Measurements from ENCODE around the gene ZMYND19.

ZMYND19 gene

GRCh38 chr9:137575716-137576411 is 14.4 kb downstream of the ZMYND19 start:
- 95% methylated on average over 12 of the region's 12 CpGs for WGBS
- Histone ChIP-seq H2BK120ac (ENCODE audit: low read depth, low read length) (no peak overlapping the region), H2BK5ac (ENCODE audit: low read depth, low read length, poor library complexity, severe bottlenecking) (no peak overlapping the region), H4K91ac (ENCODE audit: low read length) (no peak overlapping the region), H3K27me3 (ENCODE audit: control insufficient read depth in 1 of 2, insufficient read depth in 1 of 2, low read length in 2 of 2) (no peaks in the 10 kb centered on the region), H3K79me1 (replicated peaks; ENCODE audit: low read length, poor library complexity, severe bottlenecking) (peaks cover 34% of the 10 kb centered on the region), H2BK12ac (ENCODE audit: low read length in 2 of 2) (no peak overlapping the region), H3K4ac (ENCODE audit: low read depth in 1 of 2, low read length in 2 of 2) (no peak overlapping the region), H3K4me2 (ENCODE audit: low read length, poor library complexity, severe bottlenecking) (no peak overlapping the region), H3K4me1 (ENCODE audit: control insufficient read depth, insufficient read depth, low read depth, low read length) (peaks cover 25% of the 10 kb centered on the region), H2AFZ (ENCODE audit: low read depth, low read length) (no peak overlapping the region), H3K23ac (ENCODE audit: low read length in 2 of 2) (peak overlapping the region in 1 of 2 experiments; percentile 14), H3K4me3 (ENCODE audit: insufficient read depth in 1 of 2, low read depth in 1 of 2, low read length in 2 of 2) (no peak overlapping the region), H3K9me3 (ENCODE audit: control insufficient read depth, low read length) (no peaks in the 10 kb centered on the region), H3K9ac (ENCODE audit: low read length) (peak overlapping the region; percentile 38), H3K27ac (ENCODE audit: low read length, poor library complexity, severe bottlenecking) (no peak overlapping the region), H3K36me3 (ENCODE audit: control insufficient read depth in 1 of 2, insufficient read depth in 2 of 2, low read depth in 1 of 2, low read length in 2 of 2) (peaks cover 50 to 51% of the 10 kb centered on the region in 2 experiments), H3K18ac (ENCODE audit: low read depth in 1 of 2, low read length in 2 of 2) (no peak overlapping the region), H2AK5ac (ENCODE audit: low read length, severe bottlenecking) (no peak overlapping the region), H3K14ac (ENCODE audit: low read length in 2 of 2) (no peak overlapping the region), H4K8ac (ENCODE audit: low read length) (no peak overlapping the region), H2BK15ac (ENCODE audit: low read depth, poor library complexity, severe bottlenecking) (no peak overlapping the region)
- DNase-seq = no peak

- peaks cover 36% of the 10 kb centered on the region for H3K79me1 ChIP-seq (replicated peaks; ENCODE audit: low read length, poor library complexity, severe bottlenecking)
- no peak overlapping the region for H3K4me3 ChIP-seq (ENCODE audit: insufficient read depth in 1 of 2, low read depth in 1 of 2, low read length in 2 of 2)
- H4K8ac ChIP-seq (ENCODE audit: low read length) = no peak overlapping the region
- no peak for DNase-seq
- WGBS = 92% methylated on average over 9 of the region's 9 CpGs
- no peak overlapping the region for H2BK120ac ChIP-seq (ENCODE audit: low read depth, low read length)
- no peak overlapping the region for H2BK5ac ChIP-seq (ENCODE audit: low read depth, low read length, poor library complexity, severe bottlenecking)
- H3K23ac ChIP-seq (ENCODE audit: low read length in 2 of 2) = no peak overlapping the region
- no peak overlapping the region for H3K4me2 ChIP-seq (ENCODE audit: low read length, poor library complexity, severe bottlenecking)
- H2AK5ac ChIP-seq (ENCODE audit: low read length, severe bottlenecking) = no peak overlapping the region
- H3K9ac ChIP-seq (ENCODE audit: low read length) = peak overlapping the region; percentile 38
- H3K4me1 ChIP-seq (ENCODE audit: control insufficient read depth, insufficient read depth, low read depth, low read length) = peaks cover 21% of the 10 kb centered on the region
- H3K4ac ChIP-seq (ENCODE audit: low read depth in 1 of 2, low read length in 2 of 2) = no peak overlapping the region
- H3K18ac ChIP-seq (ENCODE audit: low read depth in 1 of 2, low read length in 2 of 2) = no peak overlapping the region
- H2AFZ ChIP-seq (ENCODE audit: low read depth, low read length) = no peak overlapping the region
- H4K91ac ChIP-seq (ENCODE audit: low read length) = no peak overlapping the region
- peaks cover 50 to 51% of the 10 kb centered on the region in 2 experiments for H3K36me3 ChIP-seq (ENCODE audit: control insufficient read depth in 1 of 2, insufficient read depth in 2 of 2, low read depth in 1 of 2, low read length in 2 of 2)
- no peak overlapping the region for H3K27ac ChIP-seq (ENCODE audit: low read length, poor library complexity, severe bottlenecking)
- no peaks in the 10 kb centered on the region for H3K27me3 ChIP-seq (ENCODE audit: control insufficient read depth in 1 of 2, insufficient read depth in 1 of 2, low read length in 2 of 2)
- no peak overlapping the region for H2BK15ac ChIP-seq (ENCODE audit: low read depth, poor library complexity, severe bottlenecking)
- no peak overlapping the region for H2BK12ac ChIP-seq (ENCODE audit: low read length in 2 of 2)
- H3K9me3 ChIP-seq (ENCODE audit: control insufficient read depth, low read length) = no peaks in the 10 kb centered on the region
- H3K14ac ChIP-seq (ENCODE audit: low read length in 2 of 2) = no peak overlapping the region
Measured at GRCh38 chr9:137575364-137575715, 15.0 kb downstream of the ZMYND19 start.

- Histone ChIP-seq H2BK12ac (ENCODE audit: low read length in 2 of 2) (no peak overlapping the region), H3K9me3 (ENCODE audit: control insufficient read depth, low read length) (no peaks in the 10 kb centered on the region), H3K9ac (ENCODE audit: low read length) (no peak overlapping the region), H3K4me1 (ENCODE audit: control insufficient read depth, insufficient read depth, low read depth, low read length) (peaks cover 13% of the 10 kb centered on the region), H3K18ac (ENCODE audit: low read depth in 1 of 2, low read length in 2 of 2) (no peak overlapping the region), H3K79me1 (replicated peaks; ENCODE audit: low read length, poor library complexity, severe bottlenecking) (peaks cover 45% of the 10 kb centered on the region), H4K8ac (ENCODE audit: low read length) (no peak overlapping the region), H4K91ac (ENCODE audit: low read length) (no peak overlapping the region), H3K36me3 (ENCODE audit: control insufficient read depth in 1 of 2, insufficient read depth in 2 of 2, low read depth in 1 of 2, low read length in 2 of 2) (peaks cover 50 to 55% of the 10 kb centered on the region in 2 experiments), H3K4me2 (ENCODE audit: low read length, poor library complexity, severe bottlenecking) (no peak overlapping the region), H2BK15ac (ENCODE audit: low read depth, poor library complexity, severe bottlenecking) (no peak overlapping the region), H2AFZ (ENCODE audit: low read depth, low read length) (no peak overlapping the region), H3K27ac (ENCODE audit: low read length, poor library complexity, severe bottlenecking) (no peak overlapping the region), H3K4ac (ENCODE audit: low read depth in 1 of 2, low read length in 2 of 2) (no peak overlapping the region), H2BK5ac (ENCODE audit: low read depth, low read length, poor library complexity, severe bottlenecking) (no peak overlapping the region), H3K14ac (ENCODE audit: low read length in 2 of 2) (no peak overlapping the region), H3K27me3 (ENCODE audit: control insufficient read depth in 1 of 2, insufficient read depth in 1 of 2, low read length in 2 of 2) (no peaks in the 10 kb centered on the region), H3K4me3 (ENCODE audit: insufficient read depth in 1 of 2, low read depth in 1 of 2, low read length in 2 of 2) (no peak overlapping the region), H2AK5ac (ENCODE audit: low read length, severe bottlenecking) (no peak overlapping the region), H2BK120ac (ENCODE audit: low read depth, low read length) (no peak overlapping the region), H3K23ac (ENCODE audit: low read length in 2 of 2) (no peak overlapping the region)
- DNase-seq = no peak
- 94% methylated on average over 10 of the region's 10 CpGs for WGBS
Measured at GRCh38 chr9:137574192-137574591, 16.1 kb downstream of the ZMYND19 start.

GRCh38 chr9:137570566-137570965 is 19.7 kb downstream of the ZMYND19 start:
- Histone ChIP-seq H3K4me1 (ENCODE audit: control insufficient read depth, insufficient read depth, low read depth, low read length) (peaks cover 1% of the 10 kb centered on the region), H3K9me3 (ENCODE audit: control insufficient read depth, low read length) (no peaks in the 10 kb centered on the region), H3K79me1 (replicated peaks; ENCODE audit: low read length, poor library complexity, severe bottlenecking) (peaks cover 44% of the 10 kb centered on the region), H3K9ac (ENCODE audit: low read length) (no peak overlapping the region), H2AFZ (ENCODE audit: low read depth, low read length) (no peak overlapping the region), H2BK12ac (ENCODE audit: low read length in 2 of 2) (no peak overlapping the region), H3K4me2 (ENCODE audit: low read length, poor library complexity, severe bottlenecking) (no peak overlapping the region), H3K27me3 (ENCODE audit: control insufficient read depth in 1 of 2, insufficient read depth in 1 of 2, low read length in 2 of 2) (no peaks in the 10 kb centered on the region), H2BK120ac (ENCODE audit: low read depth, low read length) (no peak overlapping the region), H3K36me3 (ENCODE audit: control insufficient read depth in 1 of 2, insufficient read depth in 2 of 2, low read depth in 1 of 2, low read length in 2 of 2) (peaks cover 47 to 55% of the 10 kb centered on the region in 2 experiments), H3K18ac (ENCODE audit: low read depth in 1 of 2, low read length in 2 of 2) (no peak overlapping the region), H3K4me3 (ENCODE audit: insufficient read depth in 1 of 2, low read depth in 1 of 2, low read length in 2 of 2) (no peak overlapping the region), H2BK5ac (ENCODE audit: low read depth, low read length, poor library complexity, severe bottlenecking) (no peak overlapping the region), H3K14ac (ENCODE audit: low read length in 2 of 2) (no peak overlapping the region), H3K27ac (ENCODE audit: low read length, poor library complexity, severe bottlenecking) (no peak overlapping the region), H4K91ac (ENCODE audit: low read length) (no peak overlapping the region), H4K8ac (ENCODE audit: low read length) (no peak overlapping the region), H3K4ac (ENCODE audit: low read depth in 1 of 2, low read length in 2 of 2) (no peak overlapping the region), H2BK15ac (ENCODE audit: low read depth, poor library complexity, severe bottlenecking) (no peak overlapping the region), H3K23ac (ENCODE audit: low read length in 2 of 2) (no peak overlapping the region), H2AK5ac (ENCODE audit: low read length, severe bottlenecking) (no peak overlapping the region)
- DNase-seq = no peak
- 97% methylated on average over 3 of the region's 3 CpGs for WGBS
